ENCODE measurements around the gene TECTA. TPM values are rescaled to one million over a fixed set of nuclear protein-coding genes. Genes with fewer than 3 reads are reported as not detected.
A peak's percentile ranks its signal among the peaks of the same experiment; 100 is the strongest.

Gene TECTA
- total RNA-seq, 1 donor, result 0.72 TPM

DNA sequence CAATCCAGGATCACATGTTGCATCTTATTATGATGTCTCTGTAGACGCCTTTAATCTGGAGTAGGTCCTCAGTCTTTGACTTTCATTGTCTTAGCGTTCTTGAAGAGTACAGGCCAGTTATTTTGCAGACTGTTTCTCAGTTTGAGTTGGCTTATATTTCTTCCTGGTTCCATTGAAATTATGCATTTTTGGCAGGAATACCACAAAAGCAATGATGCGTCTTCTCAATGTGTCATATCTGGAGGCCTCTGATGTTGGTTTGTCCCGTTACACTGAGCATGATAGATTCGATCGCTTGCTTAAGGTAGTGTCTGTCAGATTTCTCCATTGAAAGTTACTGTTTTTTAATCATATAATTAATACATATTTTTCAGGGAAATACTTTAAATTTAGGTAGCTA lies 30.6 kb downstream of the TECTA start:
- Histone ChIP-seq H3K36me3 (ENCODE audit: insufficient read depth, low read length) (no peaks in the 10 kb centered on the region), H3K79me2 (ENCODE audit: insufficient read depth, low read length) (no peaks in the 10 kb centered on the region), H3K4me3 (ENCODE audit: insufficient read depth, low read length) (no peak overlapping the region), H2AFZ (ENCODE audit: low read length) (no peak overlapping the region), H3K4me1 (ENCODE audit: insufficient read depth, low read length) (no peaks in the 10 kb centered on the region), H4K20me1 (ENCODE audit: insufficient read depth, low read length) (no peaks in the 10 kb centered on the region), H3K27ac (ENCODE audit: low read depth, low read length) (no peak overlapping the region), H3K27me3 (ENCODE audit: insufficient read depth, low read length) (no peaks in the 10 kb centered on the region), H3K9me3 (ENCODE audit: low read depth, low read length) (no peaks in the 10 kb centered on the region), H3K4me2 (ENCODE audit: insufficient read depth, low read length) (no peak overlapping the region)
- TF ChIP-seq, protein P1, sequence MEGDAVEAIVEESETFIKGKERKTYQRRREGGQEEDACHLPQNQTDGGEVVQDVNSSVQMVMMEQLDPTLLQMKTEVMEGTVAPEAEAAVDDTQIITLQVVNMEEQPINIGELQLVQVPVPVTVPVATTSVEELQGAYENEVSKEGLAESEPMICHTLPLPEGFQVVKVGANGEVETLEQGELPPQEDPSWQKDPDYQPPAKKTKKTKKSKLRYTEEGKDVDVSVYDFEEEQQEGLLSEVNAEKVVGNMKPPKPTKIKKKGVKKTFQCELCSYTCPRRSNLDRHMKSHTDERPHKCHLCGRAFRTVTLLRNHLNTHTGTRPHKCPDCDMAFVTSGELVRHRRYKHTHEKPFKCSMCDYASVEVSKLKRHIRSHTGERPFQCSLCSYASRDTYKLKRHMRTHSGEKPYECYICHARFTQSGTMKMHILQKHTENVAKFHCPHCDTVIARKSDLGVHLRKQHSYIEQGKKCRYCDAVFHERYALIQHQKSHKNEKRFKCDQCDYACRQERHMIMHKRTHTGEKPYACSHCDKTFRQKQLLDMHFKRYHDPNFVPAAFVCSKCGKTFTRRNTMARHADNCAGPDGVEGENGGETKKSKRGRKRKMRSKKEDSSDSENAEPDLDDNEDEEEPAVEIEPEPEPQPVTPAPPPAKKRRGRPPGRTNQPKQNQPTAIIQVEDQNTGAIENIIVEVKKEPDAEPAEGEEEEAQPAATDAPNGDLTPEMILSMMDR (IDR thresholded peaks at IDR 0.05; ENCODE audit: extremely low read depth, low read depth, low read length), result no peak
- no peak for DNase-seq (ENCODE audit: insufficient read length, low spot score, missing footprints)

DNA sequence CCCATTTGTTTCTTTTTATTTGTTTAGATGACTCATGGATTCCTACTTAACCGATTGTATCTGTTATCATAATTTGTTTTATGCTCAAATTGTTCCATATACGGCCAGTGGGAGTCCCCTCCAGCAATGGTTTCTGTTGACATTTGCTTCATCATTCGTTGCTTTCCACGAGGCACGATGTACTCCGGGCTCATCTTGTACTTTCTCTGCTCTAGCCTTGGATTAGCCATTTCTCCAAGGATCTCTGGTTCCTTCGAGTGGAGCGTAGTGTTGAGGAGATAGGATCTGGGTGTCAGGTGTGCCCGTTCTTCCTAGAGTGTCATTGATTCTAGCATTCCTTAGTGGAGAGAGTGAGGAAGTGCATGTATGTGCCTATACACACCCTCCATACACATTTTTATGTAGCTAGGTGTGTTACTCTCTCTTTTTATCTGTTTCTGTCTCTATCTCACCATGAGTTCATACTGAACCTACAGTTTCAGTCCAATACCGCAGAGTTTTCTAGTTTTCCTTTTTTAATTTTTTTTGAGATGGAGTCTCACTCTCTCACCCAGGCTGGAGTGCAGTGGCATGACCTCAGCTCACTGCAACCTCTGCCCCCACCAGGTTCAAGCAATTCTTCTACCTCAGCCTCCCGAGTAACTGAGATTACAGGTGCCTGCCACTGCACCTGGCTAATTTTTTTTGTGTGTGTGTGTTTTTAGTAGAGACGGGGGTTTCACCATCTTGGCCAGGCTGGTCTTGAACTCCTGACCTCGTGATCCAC lies 31.4 kb downstream of the TECTA start:
- Histone ChIP-seq H3K4me2 (ENCODE audit: insufficient read depth, low read length) (no peak overlapping the region), H3K4me3 (ENCODE audit: insufficient read depth, low read length) (no peak overlapping the region), H3K27ac (ENCODE audit: low read depth, low read length) (no peak overlapping the region), H4K20me1 (ENCODE audit: insufficient read depth, low read length) (no peaks in the 10 kb centered on the region), H3K79me2 (ENCODE audit: insufficient read depth, low read length) (no peaks in the 10 kb centered on the region), H3K9me3 (ENCODE audit: low read depth, low read length) (no peaks in the 10 kb centered on the region), H3K4me1 (ENCODE audit: insufficient read depth, low read length) (no peaks in the 10 kb centered on the region), H3K27me3 (ENCODE audit: insufficient read depth, low read length) (no peaks in the 10 kb centered on the region), H2AFZ (ENCODE audit: low read length) (no peak overlapping the region), H3K36me3 (ENCODE audit: insufficient read depth, low read length) (no peaks in the 10 kb centered on the region)
- DNase-seq (ENCODE audit: insufficient read length, low spot score, missing footprints), result peak; percentile 77
- TF ChIP-seq, protein P1 (IDR thresholded peaks at IDR 0.05; ENCODE audit: extremely low read depth, low read depth, low read length), result no peak

DNA sequence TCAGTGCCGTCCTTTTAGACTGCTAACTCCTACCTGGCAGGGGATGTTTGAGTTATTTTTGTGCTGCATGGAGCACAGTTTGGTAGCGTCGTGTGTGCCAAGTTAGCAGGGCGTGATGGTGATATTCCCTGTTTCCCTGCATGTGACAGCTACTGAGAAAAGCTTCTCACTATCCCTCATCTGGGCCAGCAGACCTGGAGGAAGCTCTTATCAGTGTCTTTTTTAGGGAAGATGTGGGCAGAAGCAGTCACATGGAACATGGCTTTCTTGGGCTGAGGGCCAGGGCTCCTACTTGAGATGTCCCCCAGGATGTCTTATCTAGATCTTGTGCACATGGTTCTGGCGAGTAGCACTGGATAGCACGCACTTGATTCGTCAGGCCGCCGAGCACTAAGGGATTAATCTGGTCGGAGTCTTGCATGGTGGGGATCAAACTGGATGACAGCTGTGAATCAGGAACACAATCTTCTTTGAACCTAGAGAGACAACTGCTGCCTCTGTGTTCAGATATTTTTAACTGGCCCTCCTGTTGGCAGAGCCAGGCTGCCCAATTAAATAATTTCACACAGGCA lies 33.8 kb downstream of the TECTA start:
- Histone ChIP-seq H3K4me1 (ENCODE audit: insufficient read depth, low read length) (no peaks in the 10 kb centered on the region), H2AFZ (ENCODE audit: low read length) (no peak overlapping the region), H4K20me1 (ENCODE audit: insufficient read depth, low read length) (no peaks in the 10 kb centered on the region), H3K79me2 (ENCODE audit: insufficient read depth, low read length) (no peaks in the 10 kb centered on the region), H3K9me3 (ENCODE audit: low read depth, low read length) (no peaks in the 10 kb centered on the region), H3K4me2 (ENCODE audit: insufficient read depth, low read length) (no peak overlapping the region), H3K27me3 (ENCODE audit: insufficient read depth, low read length) (no peaks in the 10 kb centered on the region), H3K36me3 (ENCODE audit: insufficient read depth, low read length) (no peaks in the 10 kb centered on the region), H3K27ac (ENCODE audit: low read depth, low read length) (no peak overlapping the region), H3K4me3 (ENCODE audit: insufficient read depth, low read length) (no peak overlapping the region)
- DNase-seq (ENCODE audit: insufficient read length, low spot score, missing footprints), result no peak
- TF ChIP-seq, protein P1 (IDR thresholded peaks at IDR 0.05; ENCODE audit: extremely low read depth, low read depth, low read length), result no peak

- TF ChIP-seq, protein P1 (IDR thresholded peaks at IDR 0.05; ENCODE audit: extremely low read depth, low read depth, low read length), result no peak
- no peak overlapping the region for H2AFZ ChIP-seq (ENCODE audit: low read length)
- no peaks in the 10 kb centered on the region for H3K9me3 ChIP-seq (ENCODE audit: low read depth, low read length)
- no peak overlapping the region for H3K4me2 ChIP-seq (ENCODE audit: insufficient read depth, low read length)
- no peak overlapping the region for H3K27ac ChIP-seq (ENCODE audit: low read depth, low read length)
- no peaks in the 10 kb centered on the region for H4K20me1 ChIP-seq (ENCODE audit: insufficient read depth, low read length)
- H3K79me2 ChIP-seq (ENCODE audit: insufficient read depth, low read length), result no peaks in the 10 kb centered on the region
- no peaks in the 10 kb centered on the region for H3K4me1 ChIP-seq (ENCODE audit: insufficient read depth, low read length)
- no peak for DNase-seq (ENCODE audit: insufficient read length, low spot score, missing footprints)
- H3K27me3 ChIP-seq (ENCODE audit: insufficient read depth, low read length), result no peaks in the 10 kb centered on the region
- no peaks in the 10 kb centered on the region for H3K36me3 ChIP-seq (ENCODE audit: insufficient read depth, low read length)
- H3K4me3 ChIP-seq (ENCODE audit: insufficient read depth, low read length), result no peak overlapping the region
Measured at GRCh38 chr11:121137005-121137404, 36.0 kb downstream of the TECTA start.

Data from osteoblast (primary cell).